ENCODE measurements around the gene C2orf72.

GRCh38 chr2:231034291-231034882, 2.9 kb upstream of the C2orf72 start:
- TF ChIP-seq CTCF (conservative IDR thresholded peaks at IDR 0.05 in 1 of 2, IDR thresholded peaks at IDR 0.05 in 1 of 2; ENCODE audit: low read depth in 1 of 2, low read length in 2 of 2) (no peak), EZH2 (IDR thresholded peaks at IDR 0.05; ENCODE audit: low read length, missing control alignments) (no peak)

Data from fibroblast of lung (primary cell).